Measurements from ENCODE around the gene NFIB. TPM values are rescaled to one million over a fixed set of nuclear protein-coding genes. Genes with fewer than 3 reads are reported as not detected.

Gene NFIB
- total and polyA plus RNA-seq, 10 of the 15 experiments (the other 5 are each of a cell fraction or from before 2014, with no cell fraction given): under 0.01 to 0.19 (median 0.05) TPM; not detected in 3

GRCh38 chr9:14084867-14085266 is 229.1 kb downstream of the NFIB start (continued):
- TF ChIP-seq NR2C2 (IDR thresholded peaks at IDR 0.05; ENCODE audit: borderline replicate concordance, control insufficient read depth, insufficient read length, low read depth) (no peak), POU2F2 (IDR thresholded peaks at IDR 0.05; ENCODE audit: borderline replicate concordance, low read depth, low read length) (no peak)

GRCh38 chr9:14083366-14083765 is 230.6 kb downstream of the NFIB start:
- no peaks in the 10 kb centered on the region for H3K79me2 ChIP-seq (ENCODE audit: control insufficient read depth, insufficient read depth, low read length)
- no peak for FAIRE-seq
- intact Hi-C loops (cut with micrococcal nuclease; ENCODE audit: unreplicated experiment): no loop called here

More at GRCh38 chr9:14083366-14083765, 230.6 kb downstream of the NFIB start:
- ChIA-PET CTCF (interaction anchor here (0.6 to 0.7 kb wide), 2 partner anchors 270 to 1179 kb away, joined by 3 to 4 read pairs; no protein-coding TSS in a partner anchor), SMC1A (ENCODE audit: uncharacterized antibody, unreplicated experiment) (interaction anchor here (1.0 kb wide), 1 partner anchor 273 kb away, joined by 3 read pairs; no protein-coding TSS in a partner anchor), POLR2A (no interaction called here), RAD21 (ENCODE audit: unreplicated experiment) (no interaction called here)
- no TSS peak for BruUV-seq (replicated peaks)
- no peak for DNase-seq (ENCODE audit: low read depth, low spot score)
- Histone ChIP-seq H3K4me2 (ENCODE audit: control insufficient read depth, insufficient read depth) (no peak overlapping the region), H3K27ac (ENCODE audit: control insufficient read depth, insufficient read depth) (no peak overlapping the region), H3K4me3 (no peak overlapping the region), H3K27me3 (replicated peaks in 1 of 2; ENCODE audit: control insufficient read depth in 2 of 2, insufficient read depth in 2 of 2, low read length in 1 of 2) (no peaks in the 10 kb centered on the region), H4K20me1 (ENCODE audit: control insufficient read depth, insufficient read depth) (no peaks in the 10 kb centered on the region), H2AFZ (ENCODE audit: control insufficient read depth, low read depth, low read length) (no peak overlapping the region), H3K9me3 (replicated peaks; ENCODE audit: control insufficient read depth, insufficient read depth, low read length) (no peaks in the 10 kb centered on the region), H3K36me3 (ENCODE audit: control insufficient read depth in 2 of 2, insufficient read depth in 2 of 2, low read length in 1 of 2) (no peaks in the 10 kb centered on the region), H3K4me1 (ENCODE audit: control insufficient read depth, insufficient read depth, low read length) (no peaks in the 10 kb centered on the region), H3K9ac (ENCODE audit: control insufficient read depth, insufficient read depth, low read length) (no peak overlapping the region)
- no peak for ATAC-seq
- TF ChIP-seq HDAC6 (IDR thresholded peaks at IDR 0.05; ENCODE audit: unreplicated experiment) (no peak), MLLT1 (IDR thresholded peaks at IDR 0.05) (no peak), CREB1 (IDR thresholded peaks at IDR 0.05; ENCODE audit: low read depth) (no peak), TCF12 (IDR thresholded peaks at IDR 0.05; ENCODE audit: low read depth, low read length) (no peak), ZNF24 (IDR thresholded peaks at IDR 0.05) (no peak), CHD4 (IDR thresholded peaks at IDR 0.05) (no peak)
- TF ChIP-seq, protein P1, sequence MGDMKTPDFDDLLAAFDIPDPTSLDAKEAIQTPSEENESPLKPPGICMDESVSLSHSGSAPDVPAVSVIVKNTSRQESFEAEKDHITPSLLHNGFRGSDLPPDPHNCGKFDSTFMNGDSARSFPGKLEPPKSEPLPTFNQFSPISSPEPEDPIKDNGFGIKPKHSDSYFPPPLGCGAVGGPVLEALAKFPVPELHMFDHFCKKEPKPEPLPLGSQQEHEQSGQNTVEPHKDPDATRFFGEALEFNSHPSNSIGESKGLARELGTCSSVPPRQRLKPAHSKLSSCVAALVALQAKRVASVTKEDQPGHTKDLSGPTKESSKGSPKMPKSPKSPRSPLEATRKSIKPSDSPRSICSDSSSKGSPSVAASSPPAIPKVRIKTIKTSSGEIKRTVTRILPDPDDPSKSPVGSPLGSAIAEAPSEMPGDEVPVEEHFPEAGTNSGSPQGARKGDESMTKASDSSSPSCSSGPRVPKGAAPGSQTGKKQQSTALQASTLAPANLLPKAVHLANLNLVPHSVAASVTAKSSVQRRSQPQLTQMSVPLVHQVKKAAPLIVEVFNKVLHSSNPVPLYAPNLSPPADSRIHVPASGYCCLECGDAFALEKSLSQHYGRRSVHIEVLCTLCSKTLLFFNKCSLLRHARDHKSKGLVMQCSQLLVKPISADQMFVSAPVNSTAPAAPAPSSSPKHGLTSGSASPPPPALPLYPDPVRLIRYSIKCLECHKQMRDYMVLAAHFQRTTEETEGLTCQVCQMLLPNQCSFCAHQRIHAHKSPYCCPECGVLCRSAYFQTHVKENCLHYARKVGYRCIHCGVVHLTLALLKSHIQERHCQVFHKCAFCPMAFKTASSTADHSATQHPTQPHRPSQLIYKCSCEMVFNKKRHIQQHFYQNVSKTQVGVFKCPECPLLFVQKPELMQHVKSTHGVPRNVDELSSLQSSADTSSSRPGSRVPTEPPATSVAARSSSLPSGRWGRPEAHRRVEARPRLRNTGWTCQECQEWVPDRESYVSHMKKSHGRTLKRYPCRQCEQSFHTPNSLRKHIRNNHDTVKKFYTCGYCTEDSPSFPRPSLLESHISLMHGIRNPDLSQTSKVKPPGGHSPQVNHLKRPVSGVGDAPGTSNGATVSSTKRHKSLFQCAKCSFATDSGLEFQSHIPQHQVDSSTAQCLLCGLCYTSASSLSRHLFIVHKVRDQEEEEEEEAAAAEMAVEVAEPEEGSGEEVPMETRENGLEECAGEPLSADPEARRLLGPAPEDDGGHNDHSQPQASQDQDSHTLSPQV (IDR thresholded peaks at IDR 0.05): no peak
- TF ChIP-seq, protein P2, sequence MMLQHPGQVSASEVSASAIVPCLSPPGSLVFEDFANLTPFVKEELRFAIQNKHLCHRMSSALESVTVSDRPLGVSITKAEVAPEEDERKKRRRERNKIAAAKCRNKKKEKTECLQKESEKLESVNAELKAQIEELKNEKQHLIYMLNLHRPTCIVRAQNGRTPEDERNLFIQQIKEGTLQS (IDR thresholded peaks at IDR 0.05; ENCODE audit: borderline replicate concordance, extremely low read depth, low read depth, low read length): no peak
- TF ChIP-seq, protein P3, sequence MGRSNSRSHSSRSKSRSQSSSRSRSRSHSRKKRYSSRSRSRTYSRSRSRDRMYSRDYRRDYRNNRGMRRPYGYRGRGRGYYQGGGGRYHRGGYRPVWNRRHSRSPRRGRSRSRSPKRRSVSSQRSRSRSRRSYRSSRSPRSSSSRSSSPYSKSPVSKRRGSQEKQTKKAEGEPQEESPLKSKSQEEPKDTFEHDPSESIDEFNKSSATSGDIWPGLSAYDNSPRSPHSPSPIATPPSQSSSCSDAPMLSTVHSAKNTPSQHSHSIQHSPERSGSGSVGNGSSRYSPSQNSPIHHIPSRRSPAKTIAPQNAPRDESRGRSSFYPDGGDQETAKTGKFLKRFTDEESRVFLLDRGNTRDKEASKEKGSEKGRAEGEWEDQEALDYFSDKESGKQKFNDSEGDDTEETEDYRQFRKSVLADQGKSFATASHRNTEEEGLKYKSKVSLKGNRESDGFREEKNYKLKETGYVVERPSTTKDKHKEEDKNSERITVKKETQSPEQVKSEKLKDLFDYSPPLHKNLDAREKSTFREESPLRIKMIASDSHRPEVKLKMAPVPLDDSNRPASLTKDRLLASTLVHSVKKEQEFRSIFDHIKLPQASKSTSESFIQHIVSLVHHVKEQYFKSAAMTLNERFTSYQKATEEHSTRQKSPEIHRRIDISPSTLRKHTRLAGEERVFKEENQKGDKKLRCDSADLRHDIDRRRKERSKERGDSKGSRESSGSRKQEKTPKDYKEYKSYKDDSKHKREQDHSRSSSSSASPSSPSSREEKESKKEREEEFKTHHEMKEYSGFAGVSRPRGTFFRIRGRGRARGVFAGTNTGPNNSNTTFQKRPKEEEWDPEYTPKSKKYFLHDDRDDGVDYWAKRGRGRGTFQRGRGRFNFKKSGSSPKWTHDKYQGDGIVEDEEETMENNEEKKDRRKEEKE (IDR thresholded peaks at IDR 0.05): no peak
- in situ Hi-C loops (cut with MboI): no loop called here
- WGBS (ENCODE audit: insufficient coverage, insufficient replicate concordance, low lambda C conversion rate, missing lambda C conversion rate): 63% methylated on average over 1 of the region's 1 CpG

All from GM12878 (cell line).